HCT116 (cell line): ENCODE measurements around the gene EPS15.

ENCODE experiments used
- CEBPB ChIP-seq: IDR thresholded peaks from 2 replicates; pipeline ENCODE4 v1.6.1; 2012; ENCODE audit warnings: low read depth
- CTCF ChIP-seq, 3 experiments: fragments of 200-600 bp in 1 of 3; sonication (generic) in 1 of 3; IDR thresholded peaks in 2 of 3; conservative IDR thresholded peaks in 1 of 3; 2 replicates each; pipeline ENCODE4 v1.5.1; 2012 to 2017; ENCODE audit warnings: low read depth in 2 of 3, low read length in 2 of 3, antibody characterized with exemption in 1 of 3, borderline replicate concordance in 1 of 3, control low read depth in 1 of 3, mild to moderate bottlenecking in 1 of 3, mixed read lengths in 1 of 3, mixed run types in 1 of 3, moderate library complexity in 1 of 3; ENCODE audit not compliant: insufficient read depth in 1 of 3
- EZH2 ChIP-seq: fragments of 200-600 bp; sonication (generic); IDR thresholded peaks from 2 replicates; pipeline ENCODE4 v1.6.1; 2017; ENCODE audit warnings: antibody characterized with exemption, mixed run types
- JUND ChIP-seq: IDR thresholded peaks from 2 replicates; pipeline ENCODE4 v1.6.1; 2012
- POLR2AphosphoS5 ChIP-seq: IDR thresholded peaks from 2 replicates; pipeline ENCODE4 v1.6.1; 2011; ENCODE audit warnings: mild to moderate bottlenecking, low read depth, low read length, moderate library complexity
- REST ChIP-seq: IDR thresholded peaks from 2 replicates; pipeline ENCODE4 v1.6.1; 2012; ENCODE audit warnings: low read depth
- SIN3A ChIP-seq: IDR thresholded peaks from 2 replicates; pipeline ENCODE4 v1.6.1; 2012; ENCODE audit warnings: low read depth

GRCh38 chr1:51351907-51352306 lies 167.2 kb downstream of the EPS15 start:
- TF ChIP-seq CTCF (IDR thresholded peaks at IDR 0.05 in 2 of 3, conservative IDR thresholded peaks at IDR 0.05 in 1 of 3; ENCODE audit: borderline replicate concordance in 1 of 3, insufficient read depth in 1 of 3, low read depth in 2 of 3, low read length in 2 of 3) (no peak), REST (no peak), EZH2 (no peak), POLR2AphosphoS5 (no peak), CEBPB (no peak), SIN3A (no peak), JUND (no peak)
